GM19099 (cell line): ENCODE data around the gene CCDC13.

ENCODE experiments used
- POLR2A ChIP-seq: IDR thresholded peaks from 3 replicates; pipeline ENCODE4 v1.6.1; 2011; ENCODE audit warnings: low read depth; ENCODE audit not compliant: insufficient read length; ENCODE audit errors: extremely low read depth

CCDC13 gene

DNA sequence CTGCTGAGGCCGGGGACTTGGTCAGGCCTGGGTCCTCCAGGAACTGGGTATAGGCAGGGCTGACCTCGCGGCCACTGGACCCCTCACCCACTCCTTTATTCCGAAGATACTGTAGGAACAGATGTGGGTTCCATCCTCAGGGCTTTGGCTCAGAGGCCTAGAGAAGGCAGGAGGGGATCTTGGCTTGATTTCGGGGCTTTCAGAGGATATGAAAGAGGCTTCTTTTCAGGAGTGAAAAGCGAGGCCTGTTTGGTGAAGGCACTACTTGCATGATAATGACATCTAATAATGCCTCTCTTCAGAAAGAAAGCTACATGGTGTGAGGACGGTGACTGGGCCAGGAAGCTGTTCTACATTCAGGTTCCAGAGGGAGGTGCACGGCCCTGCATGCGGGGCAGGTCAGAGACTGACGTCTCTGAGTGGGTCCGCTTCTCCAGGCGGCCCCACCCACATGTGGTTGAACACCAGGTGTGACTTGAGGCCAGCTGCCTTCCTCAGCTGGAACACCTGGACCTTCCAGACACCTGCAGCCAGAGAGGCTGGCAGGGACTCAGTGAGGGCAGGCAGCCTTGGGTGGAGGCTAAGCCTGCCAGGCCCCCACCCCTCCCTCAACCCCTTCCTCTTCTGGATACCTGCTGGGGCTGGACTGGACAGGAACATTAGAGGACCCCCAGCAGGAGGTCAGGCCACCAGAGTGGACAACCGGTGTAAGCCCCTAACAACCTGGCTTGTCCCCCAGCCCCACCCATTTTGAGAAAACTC lies 39.4 kb downstream of the CCDC13 start:
- TF ChIP-seq POLR2A = no peak

DNA sequence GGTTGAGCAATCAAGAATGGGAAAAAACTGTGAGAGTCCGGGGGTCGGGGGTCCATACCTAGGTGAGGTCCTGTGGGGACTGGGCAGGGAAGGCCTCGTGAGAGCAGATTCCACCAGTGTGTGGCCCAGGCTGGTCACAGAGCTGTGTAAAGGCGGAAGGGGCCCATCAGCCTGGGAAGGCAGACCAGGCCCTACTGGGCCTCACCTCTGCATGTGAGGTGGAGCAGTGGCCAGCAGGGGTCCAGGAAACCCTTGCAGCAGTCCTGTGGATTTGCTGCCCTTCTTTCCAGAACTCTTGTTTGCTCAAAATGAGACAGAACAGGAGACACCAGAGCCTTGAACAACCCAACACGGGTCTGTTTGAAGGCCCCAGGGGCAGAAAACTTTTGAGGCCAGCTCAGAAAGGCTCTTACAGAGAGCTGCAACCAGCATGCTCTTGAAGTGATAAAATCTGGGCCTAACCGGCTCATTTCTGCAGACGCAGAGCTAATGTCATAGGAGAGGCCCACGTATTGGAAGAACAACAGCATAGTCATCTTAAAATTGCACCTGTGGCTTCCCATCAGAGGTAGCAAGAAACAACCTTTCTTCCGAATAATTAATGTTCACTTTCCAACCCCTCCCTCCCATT lies 40.1 kb downstream of the CCDC13 start:
- TF ChIP-seq POLR2A = no peak

DNA sequence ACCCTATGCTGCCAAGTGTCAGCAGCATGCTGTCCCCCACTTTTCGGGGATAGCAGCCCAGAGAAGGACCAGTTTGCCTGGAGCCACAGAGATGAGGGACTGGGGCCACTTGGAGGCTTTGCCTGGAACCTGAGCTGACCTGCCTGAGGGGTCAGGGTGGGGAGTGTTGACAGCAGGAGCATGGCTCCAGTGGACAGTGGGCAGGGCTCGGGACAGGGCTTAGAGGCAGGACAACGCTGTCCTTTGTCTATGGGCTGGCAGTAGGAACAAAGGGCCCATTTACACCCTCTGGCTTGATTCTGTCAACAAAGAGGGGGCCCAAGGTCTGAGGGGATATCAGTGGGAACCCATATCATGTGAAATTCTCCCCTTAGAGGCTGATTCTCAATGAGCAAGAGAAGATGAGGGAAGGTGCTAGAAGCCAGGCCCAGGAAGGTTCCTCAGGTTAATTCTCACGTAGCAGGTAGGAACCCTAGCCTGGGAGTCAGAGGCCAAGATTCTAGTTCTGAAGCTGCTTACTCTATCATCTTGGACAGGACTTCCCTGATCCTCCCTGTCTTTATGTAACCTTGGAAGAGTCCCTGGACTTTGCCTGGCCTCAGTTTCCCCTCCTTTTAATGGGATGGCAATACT lies 40.7 kb downstream of the CCDC13 start:
- TF ChIP-seq POLR2A = no peak

DNA sequence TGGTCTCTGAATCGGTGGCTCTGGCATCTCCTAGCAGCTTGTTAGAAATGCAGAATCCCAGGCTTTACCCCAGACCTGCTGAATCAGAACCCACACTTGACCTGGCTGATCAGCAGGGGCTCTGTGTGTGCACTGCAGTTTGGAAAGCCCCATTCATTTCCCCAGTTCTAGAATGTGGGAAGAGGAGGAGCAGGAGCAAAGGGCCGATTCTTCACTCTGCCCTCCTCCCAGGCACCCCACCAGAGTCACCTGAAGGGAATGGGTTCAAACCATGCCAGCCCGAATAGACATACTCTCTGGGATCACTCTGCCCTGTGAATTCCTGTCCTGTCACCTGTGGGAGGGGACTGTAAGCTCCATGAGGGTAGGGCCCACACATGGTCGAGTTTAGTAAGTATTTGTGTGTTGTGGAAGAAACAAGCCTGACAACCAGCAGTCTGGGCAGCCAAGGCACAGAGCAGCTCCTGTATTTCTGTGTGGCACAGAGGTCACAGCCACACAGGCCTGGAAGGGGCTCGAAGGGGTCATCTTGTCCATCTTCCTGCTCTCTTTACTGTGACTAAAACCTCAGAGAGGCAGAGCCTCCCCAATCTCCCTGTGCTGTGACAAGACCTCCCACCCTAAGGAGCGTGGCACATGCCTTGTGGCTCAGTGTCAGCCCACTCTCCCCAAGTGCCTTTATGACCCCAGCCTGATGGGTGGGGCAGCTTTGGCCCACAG lies 41.4 kb downstream of the CCDC13 start:
- TF ChIP-seq POLR2A = no peak

DNA sequence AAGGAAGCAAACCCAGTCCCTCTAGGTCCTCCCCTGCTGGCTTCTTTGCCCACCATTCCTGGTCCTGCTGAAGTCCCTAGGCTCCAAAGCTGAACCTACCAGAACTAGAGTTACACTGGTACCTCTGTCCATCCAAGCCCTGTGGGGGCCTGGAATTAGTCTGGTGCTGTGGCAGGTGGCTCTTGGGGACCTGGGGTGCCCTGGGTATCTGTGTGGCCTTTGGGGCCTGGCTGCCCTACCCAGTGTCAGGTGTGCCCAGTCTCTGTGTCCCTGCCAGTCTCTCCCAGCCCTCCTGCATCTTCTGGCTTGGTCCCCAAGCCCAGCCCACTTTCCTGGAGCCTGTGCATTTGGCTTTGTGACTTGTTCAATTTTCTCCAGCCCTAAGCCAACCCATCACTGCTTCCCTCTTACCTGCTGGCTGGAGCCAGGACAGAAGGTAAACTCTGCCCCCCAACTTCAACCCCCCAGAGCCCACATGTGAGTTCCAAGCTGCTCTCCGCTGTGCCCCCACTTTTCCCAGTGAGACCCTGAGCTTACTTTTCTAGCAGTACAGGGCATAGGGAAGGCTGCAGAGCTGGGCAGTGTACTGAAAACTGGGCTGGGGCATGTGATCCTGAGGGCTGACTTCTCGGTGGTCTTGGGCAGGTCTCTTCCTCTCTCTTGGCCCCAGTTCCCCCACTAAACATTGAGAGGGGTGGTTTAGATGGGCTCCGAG lies 42.2 kb downstream of the CCDC13 start:
- no peak for TF ChIP-seq POLR2A

DNA sequence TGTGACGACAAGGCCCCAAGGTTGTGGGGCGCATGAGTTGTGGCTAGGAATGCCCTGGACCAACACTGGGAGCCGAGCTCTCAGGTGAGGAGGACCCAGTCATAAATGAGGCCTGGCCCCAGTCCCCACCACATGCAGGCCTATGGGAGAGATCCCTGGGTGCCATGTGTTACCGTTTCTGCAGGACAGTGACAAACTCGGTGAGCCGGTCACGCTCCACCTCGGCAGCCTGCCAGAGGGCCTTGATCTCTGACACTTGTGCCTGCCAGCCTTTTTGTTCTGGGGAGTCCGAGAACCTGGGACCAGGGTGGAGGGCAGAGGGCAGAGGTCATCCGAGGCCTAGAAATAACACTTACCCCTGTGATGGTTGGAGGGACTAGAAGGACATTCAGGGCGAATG lies 42.8 kb downstream of the CCDC13 start:
- TF ChIP-seq POLR2A = no peak

DNA sequence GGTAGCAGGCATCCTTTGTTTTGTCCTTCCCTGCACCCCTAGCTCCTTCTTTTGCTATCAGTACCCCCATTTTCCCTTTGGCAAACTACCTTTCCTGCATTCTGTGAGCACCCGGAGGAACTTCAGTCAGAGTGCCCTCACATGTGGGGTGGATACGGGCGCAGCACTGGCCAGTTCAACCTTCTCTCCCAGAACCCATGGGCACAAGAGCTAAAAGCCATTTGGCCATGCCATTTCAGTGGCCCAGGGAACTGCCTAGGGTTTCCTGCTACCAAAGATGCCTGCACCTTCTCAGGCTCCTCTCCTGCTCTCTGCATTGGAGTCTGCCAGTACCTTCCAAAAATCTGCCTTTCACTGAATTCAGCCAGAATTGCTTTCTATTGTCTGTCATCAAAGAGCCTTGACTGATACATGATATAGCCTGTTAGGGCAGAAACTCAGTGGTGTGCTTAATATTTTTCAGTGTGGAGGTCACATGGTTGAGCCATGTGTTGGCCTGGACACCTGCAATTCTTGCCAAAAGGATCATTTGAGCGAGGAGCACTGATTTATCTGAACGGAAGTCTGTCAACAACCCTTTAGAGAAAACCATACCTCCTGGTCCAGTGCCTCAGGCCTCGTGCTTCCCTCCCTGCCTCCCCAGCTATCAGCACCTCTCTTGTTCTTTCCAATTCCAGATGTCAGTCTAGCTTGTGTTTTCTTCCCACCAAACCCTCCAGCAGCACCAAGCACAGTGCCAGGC lies 43.5 kb downstream of the CCDC13 start:
- TF ChIP-seq POLR2A = no peak

DNA sequence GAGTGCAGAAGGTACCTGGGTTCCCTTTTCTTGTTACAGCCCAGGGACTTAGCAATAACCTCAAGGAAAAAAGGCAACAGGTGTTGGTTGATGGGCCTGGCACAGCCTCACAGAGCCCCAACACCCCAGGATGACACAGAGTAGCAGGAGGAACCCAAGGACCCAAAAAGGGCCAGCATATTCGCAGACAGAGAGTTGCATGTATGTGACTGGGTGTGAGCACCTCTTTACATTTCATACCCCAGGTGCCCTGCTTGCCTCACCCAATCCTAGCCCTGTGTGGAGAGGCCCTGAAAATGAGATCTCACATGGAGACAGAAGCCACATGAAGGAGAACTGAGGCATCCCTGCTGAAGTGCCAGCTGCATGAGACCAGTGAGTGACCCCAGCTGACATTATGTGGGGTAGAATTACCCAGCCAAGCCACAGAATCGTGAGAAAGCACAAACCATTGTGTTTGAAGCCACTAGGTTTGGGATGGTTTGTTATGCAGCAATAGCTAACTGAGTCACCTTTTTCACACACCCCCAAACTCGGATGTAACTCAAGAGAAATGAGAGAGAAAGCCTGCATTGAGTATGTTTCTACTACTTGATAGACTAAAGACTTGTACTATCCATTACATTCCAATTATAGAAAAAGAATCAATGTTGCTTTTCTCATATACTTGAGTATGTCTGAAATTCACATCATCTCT lies 44.2 kb downstream of the CCDC13 start:
- TF ChIP-seq POLR2A = no peak

DNA sequence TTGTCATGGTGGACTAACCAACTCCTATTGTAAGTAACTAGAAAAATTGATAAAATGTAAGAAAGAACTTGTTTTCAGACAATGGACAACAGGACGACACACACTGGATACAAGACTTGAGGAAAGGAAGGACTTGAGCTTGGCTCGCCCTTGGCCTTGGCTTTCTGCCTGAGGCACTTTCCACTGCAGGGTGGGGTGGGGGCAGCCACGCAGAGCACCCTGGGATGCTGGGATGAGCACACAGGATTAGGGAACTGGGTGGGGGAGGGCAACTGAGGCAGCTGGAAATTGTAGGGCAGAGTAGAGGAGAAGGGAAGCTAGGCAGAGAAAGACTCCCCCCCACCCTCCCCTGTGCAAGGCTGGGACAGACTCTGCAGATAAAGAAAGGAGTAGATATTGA lies 45.0 kb downstream of the CCDC13 start:
- no peak for TF ChIP-seq POLR2A

DNA sequence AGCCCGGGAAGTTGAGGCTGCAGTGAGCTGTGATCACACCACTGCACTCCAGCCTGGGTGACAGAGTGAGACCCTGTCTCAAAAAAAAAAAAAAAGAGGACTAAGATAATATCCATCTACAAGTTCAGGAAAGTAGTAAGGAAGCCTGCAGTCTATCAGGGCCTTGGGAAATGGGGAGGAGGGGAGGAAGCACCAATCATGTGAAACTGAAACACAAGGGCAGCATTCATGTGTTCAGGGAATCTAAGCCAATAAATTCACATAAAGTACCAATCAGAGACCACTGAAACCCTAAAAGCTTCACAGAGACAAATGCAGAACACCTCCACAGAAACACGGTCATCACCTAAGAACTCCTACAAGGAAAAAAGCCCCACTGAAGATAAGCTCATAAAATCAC lies 47.6 kb downstream of the CCDC13 start:
- no peak for TF ChIP-seq POLR2A

DNA sequence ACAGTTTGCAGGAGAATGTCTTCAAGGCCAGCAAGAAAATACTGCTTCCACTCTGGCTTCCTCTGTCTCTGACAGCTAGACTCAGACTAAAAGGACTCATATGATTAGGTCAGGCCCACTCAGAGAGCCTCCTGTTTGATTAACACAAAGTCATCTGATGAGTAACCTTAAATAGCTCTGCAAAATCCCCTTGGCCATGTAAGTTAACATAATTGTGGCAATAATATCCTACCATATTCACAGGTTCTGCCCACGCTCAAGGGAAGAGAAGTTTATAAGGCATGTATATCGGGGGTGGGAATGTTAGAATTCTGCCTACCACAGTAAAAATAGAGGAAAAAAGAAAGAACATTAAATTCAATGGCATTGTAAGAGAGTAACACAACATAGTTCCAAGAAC lies 49.8 kb downstream of the CCDC13 start:
- no peak for TF ChIP-seq POLR2A
